ENCODE measurements around the gene RORB.

GRCh38 chr9:74463825-74464224 lies 33.3 kb upstream of the RORB start:
- TF ChIP-seq POLR2A (IDR thresholded peaks at IDR 0.05) (no peak), CTCF (IDR thresholded peaks at IDR 0.05) (no peak)

Data from body of pancreas (tissue), 4 donors.